Measurements from ENCODE around the gene CEMIP.

- TF ChIP-seq CTCF (IDR thresholded peaks at IDR 0.05) (no peak), EZH2 (IDR thresholded peaks at IDR 0.05) (no peak)
Measured at GRCh38 chr15:80758130-80758745, 20.9 kb upstream of the CEMIP start.

Measured in neural progenitor cell (in vitro differentiated cells).